ES-I3 (cell line): Measurements from ENCODE around the gene EPB41L3.

Experiments
- H3K36me3 ChIP-seq: 2 replicates; pipeline ENCODE4 v1.6.1; 2013; ENCODE audit warnings: mild to moderate bottlenecking, low read length, control low read depth, moderate library complexity; ENCODE audit not compliant: insufficient read depth
- H3K4me1 ChIP-seq: 2 replicates; pipeline ENCODE4 v1.6.1; 2013; ENCODE audit warnings: mild to moderate bottlenecking, control low read depth, low read length; ENCODE audit not compliant: insufficient read depth
- H3K9ac ChIP-seq: 2 replicates; pipeline ENCODE4 v1.6.1; 2013; ENCODE audit warnings: low read depth, mild to moderate bottlenecking, low read length, moderate library complexity
- H3K9me3 ChIP-seq: 2 replicates; pipeline ENCODE4 v1.6.1; 2013; ENCODE audit warnings: mild to moderate bottlenecking, low read length, moderate library complexity; ENCODE audit not compliant: control insufficient read depth, insufficient read depth

Gene EPB41L3

GRCh38 chr18:5416112-5416511, 127.7 kb downstream of the EPB41L3 start:
- no peaks in the 10 kb centered on the region for H3K36me3 ChIP-seq
- no peak overlapping the region for H3K9ac ChIP-seq
- peaks cover 2% of the 10 kb centered on the region; the same call in 1 of the 2 replicates for H3K4me1 ChIP-seq
- H3K9me3 ChIP-seq: no peaks in the 10 kb centered on the region

- H3K36me3 ChIP-seq: no peaks in the 10 kb centered on the region
- peaks cover 2% of the 10 kb centered on the region; the same call in 1 of the 2 replicates for H3K4me1 ChIP-seq
- no peak overlapping the region for H3K9ac ChIP-seq
- H3K9me3 ChIP-seq: no peaks in the 10 kb centered on the region
Observed at GRCh38 chr18:5415665-5416064, 128.1 kb downstream of the EPB41L3 start.

GRCh38 chr18:5415031-5415430, 128.8 kb downstream of the EPB41L3 start:
- Histone ChIP-seq H3K36me3 (no peaks in the 10 kb centered on the region), H3K4me1 (peaks cover 2% of the 10 kb centered on the region; the same call in 1 of the 2 replicates), H3K9ac (no peak overlapping the region), H3K9me3 (no peaks in the 10 kb centered on the region)

GRCh38 chr18:5414546-5414945, 129.3 kb downstream of the EPB41L3 start:
- Histone ChIP-seq H3K36me3 (no peaks in the 10 kb centered on the region), H3K4me1 (peaks cover 2% of the 10 kb centered on the region; the same call in 1 of the 2 replicates), H3K9ac (no peak overlapping the region), H3K9me3 (no peaks in the 10 kb centered on the region)

- peaks cover 2% of the 10 kb centered on the region; the same call in 1 of the 2 replicates for H3K4me1 ChIP-seq
- no peaks in the 10 kb centered on the region for H3K9me3 ChIP-seq
- H3K36me3 ChIP-seq: no peaks in the 10 kb centered on the region
- no peak overlapping the region for H3K9ac ChIP-seq
Observed at GRCh38 chr18:5413447-5413846, 130.3 kb downstream of the EPB41L3 start.

- Histone ChIP-seq H3K9ac (no peak overlapping the region), H3K4me1 (peaks cover 2% of the 10 kb centered on the region; the same call in 1 of the 2 replicates), H3K9me3 (no peaks in the 10 kb centered on the region), H3K36me3 (no peaks in the 10 kb centered on the region)
Observed at GRCh38 chr18:5410582-5410981, 133.2 kb downstream of the EPB41L3 start.

- Histone ChIP-seq H3K4me1 (no peaks in the 10 kb centered on the region), H3K36me3 (no peaks in the 10 kb centered on the region), H3K9me3 (no peaks in the 10 kb centered on the region), H3K9ac (no peak overlapping the region)
Observed at GRCh38 chr18:5398269-5398668, 145.5 kb downstream of the EPB41L3 start.

- H3K9ac ChIP-seq: no peak overlapping the region
- no peaks in the 10 kb centered on the region for H3K4me1 ChIP-seq
- no peaks in the 10 kb centered on the region for H3K36me3 ChIP-seq
- H3K9me3 ChIP-seq: no peaks in the 10 kb centered on the region
Observed at GRCh38 chr18:5397102-5397501, 146.7 kb downstream of the EPB41L3 start.

- H3K36me3 ChIP-seq: no peaks in the 10 kb centered on the region
Observed at GRCh38 chr18:5395860-5396448, 147.8 kb downstream of the EPB41L3 start.

GRCh38 chr18:5393779-5394178, 150.0 kb downstream of the EPB41L3 start:
- no peaks in the 10 kb centered on the region for H3K36me3 ChIP-seq
- no peaks in the 10 kb centered on the region for H3K4me1 ChIP-seq
- no peak overlapping the region for H3K9ac ChIP-seq
- no peaks in the 10 kb centered on the region for H3K9me3 ChIP-seq

More at GRCh38 chr18:5395860-5396448, 147.8 kb downstream of the EPB41L3 start:
- Histone ChIP-seq H3K9ac (no peak overlapping the region), H3K4me1 (no peaks in the 10 kb centered on the region), H3K9me3 (no peaks in the 10 kb centered on the region)

GRCh38 chr18:5391409-5391808, 152.4 kb downstream of the EPB41L3 start:
- H3K4me1 ChIP-seq: no peaks in the 10 kb centered on the region
- no peak overlapping the region for H3K9ac ChIP-seq

GRCh38 chr18:5389356-5389755, 154.4 kb downstream of the EPB41L3 start:
- H3K36me3 ChIP-seq: no peaks in the 10 kb centered on the region
- no peak overlapping the region for H3K9ac ChIP-seq
- no peaks in the 10 kb centered on the region for H3K9me3 ChIP-seq
- H3K4me1 ChIP-seq: no peaks in the 10 kb centered on the region

More at GRCh38 chr18:5391409-5391808, 152.4 kb downstream of the EPB41L3 start:
- H3K9me3 ChIP-seq: no peaks in the 10 kb centered on the region
- no peaks in the 10 kb centered on the region for H3K36me3 ChIP-seq

GRCh38 chr18:5388896-5389295, 154.9 kb downstream of the EPB41L3 start:
- Histone ChIP-seq H3K9ac (no peak overlapping the region), H3K9me3 (no peaks in the 10 kb centered on the region), H3K4me1 (no peaks in the 10 kb centered on the region), H3K36me3 (no peaks in the 10 kb centered on the region)

GRCh38 chr18:5380586-5380985, 163.2 kb downstream of the EPB41L3 start:
- no peaks in the 10 kb centered on the region for H3K9me3 ChIP-seq
- H3K4me1 ChIP-seq: 0 out of 2 replicates have a peak, but pooled peaks cover 4% of the 10 kb centered on the region
- H3K9ac ChIP-seq: no peak overlapping the region
- no peaks in the 10 kb centered on the region for H3K36me3 ChIP-seq

- no peaks in the 10 kb centered on the region for H3K36me3 ChIP-seq
- H3K9me3 ChIP-seq: no peaks in the 10 kb centered on the region
- no peak overlapping the region for H3K9ac ChIP-seq
- H3K4me1 ChIP-seq: no peaks in the 10 kb centered on the region
Observed at GRCh38 chr18:5376986-5377385, 166.8 kb downstream of the EPB41L3 start.
